GM23248 (cell line): ENCODE data around the gene GNPTG. TPM values are rescaled to one million over a fixed set of nuclear protein-coding genes. Genes with fewer than 3 reads are reported as not detected.

Source experiments
- DNase-seq: peaks from one replicate; pipeline ENCODE4 v3.0.0-alpha.2; 2015
- H2AFZ ChIP-seq: fragments of 200-600 bp; sonication (generic); 2 replicates; pipeline ENCODE4 v1.6.1; 2016; ENCODE audit warnings: antibody characterized with exemption
- H3F3A ChIP-seq: fragments of 200-600 bp; sonication (generic); 2 replicates; pipeline ENCODE4 v1.6.1; 2016; ENCODE audit warnings: mild to moderate bottlenecking, antibody characterized with exemption, mixed run types; ENCODE audit not compliant: insufficient read depth
- H3K27ac ChIP-seq: fragments of 200-600 bp; sonication (generic); 2 replicates; pipeline ENCODE4 v1.5.1; 2016; ENCODE audit warnings: mild to moderate bottlenecking
- H3K27me3 ChIP-seq: fragments of 200-600 bp; sonication (generic); replicated peaks from 2 replicates; pipeline ENCODE4 v1.6.1; 2016; ENCODE audit warnings: mild to moderate bottlenecking; ENCODE audit not compliant: insufficient read depth
- H3K36me3 ChIP-seq: fragments of 200-600 bp; sonication (generic); 2 replicates; pipeline ENCODE4 v1.6.1; 2016; ENCODE audit warnings: low read depth, mild to moderate bottlenecking
- H3K4me1 ChIP-seq: fragments of 200-600 bp; sonication (generic); 2 replicates; pipeline ENCODE4 v1.6.1; 2016; ENCODE audit warnings: mild to moderate bottlenecking; ENCODE audit not compliant: insufficient read depth
- H3K4me2 ChIP-seq: fragments of 200-600 bp; sonication (generic); one replicate; pipeline ENCODE4 v1.6.1; 2016; ENCODE audit warnings: mild to moderate bottlenecking; ENCODE audit not compliant: unreplicated experiment
- H3K4me3 ChIP-seq: fragments of 200-600 bp; sonication (generic); 2 replicates; pipeline ENCODE4 v1.5.1; 2016; ENCODE audit warnings: mild to moderate bottlenecking
- H3K79me2 ChIP-seq: fragments of 200-600 bp; sonication (generic); 2 replicates; pipeline ENCODE4 v1.6.1; 2016; ENCODE audit warnings: mild to moderate bottlenecking; ENCODE audit not compliant: insufficient read depth
- H3K9ac ChIP-seq: fragments of 200-600 bp; sonication (generic); 2 replicates; pipeline ENCODE4 v1.6.1; 2016; ENCODE audit warnings: mild to moderate bottlenecking
- H3K9me2 ChIP-seq: fragments of 200-600 bp; sonication (generic); 2 replicates; pipeline ENCODE4 v1.6.1; 2016; ENCODE audit warnings: mixed run types, mild to moderate bottlenecking, moderate library complexity; ENCODE audit not compliant: insufficient read depth
- H3K9me3 ChIP-seq: fragments of 200-600 bp; sonication (generic); one replicate; pipeline ENCODE4 v1.6.1; 2017; ENCODE audit warnings: low read depth
- H4K20me1 ChIP-seq: fragments of 200-600 bp; sonication (generic); 2 replicates; pipeline ENCODE4 v1.6.0; 2016; ENCODE audit not compliant: insufficient read depth
- EZH2 ChIP-seq: fragments of 200-600 bp; sonication (generic); IDR thresholded peaks from 2 replicates; pipeline ENCODE4 v1.6.1; 2018; ENCODE audit warnings: antibody characterized with exemption, mild to moderate bottlenecking; ENCODE audit not compliant: insufficient read depth, poor library complexity, severe bottlenecking
- EZH2phosphoT487 ChIP-seq: fragments of 200-600 bp; sonication (generic); IDR thresholded peaks from 2 replicates; pipeline ENCODE4 v1.6.1; 2018; ENCODE audit warnings: antibody characterized with exemption, moderate library complexity, mild to moderate bottlenecking, low read depth; ENCODE audit not compliant: insufficient read depth
- WGBS, 2 experiments: methylation state at CpG; one replicate each; pipeline ENCODE4 v1.1.6; 2015 to 2017; ENCODE audit warnings: low lambda C conversion rate in 2 of 2, low coverage in 1 of 2; ENCODE audit errors: missing lambda C conversion rate in 2 of 2; 5-methylcytosine and 5-hydroxymethylcytosine counted together
- in situ Hi-C: fragments of 300-500 bp; cut with MboI; formaldehyde crosslinking; loops from 2 replicates; pipeline ENCODE4 v1.15.0; 2020
- polyA plus RNA-seq: library from polyadenylated mRNA; unstranded; fragments of >200 nt; fragmentation: Nextera tagmentation; extraction: Ambion mirVana; gene quantifications from 2 replicates; pipeline ENCODE4 v1.2.1, GENCODE V29; 2016
- total RNA-seq: library from RNA; depleted of rRNA; stranded (reverse); fragments of >200 nt; shearing (Covaris generic); gene quantifications from 2 replicates; pipeline ENCODE4 v1.2.3, GENCODE V29; 2014

Gene GNPTG
- total and polyA plus RNA-seq, 2 experiments from 2014 or later, result 85.8 to 99.9 TPM

- Histone ChIP-seq H3K9me2 (no peaks in the 10 kb centered on the region), H3K9ac (peak within 1 kb of the TSS; percentile 99), H4K20me1 (peaks cover 21% of the 10 kb centered on the region), H3F3A (peaks cover 12% of the 10 kb centered on the region; the same call in 1 of the 2 replicates), H3K27ac (peak within 1 kb of the TSS; percentile 98), H3K36me3 (no peaks in the 10 kb centered on the region), H3K4me3 (peak within 1 kb of the TSS; percentile 99), H3K4me2 (peak within 1 kb of the TSS; percentile 89), H3K27me3 (no peaks in the 10 kb centered on the region), H2AFZ (peak within 1 kb of the TSS; percentile 91), H3K4me1 (peaks cover 16% of the 10 kb centered on the region), H3K9me3 (no peaks in the 10 kb centered on the region), H3K79me2 (peaks cover 44% of the 10 kb centered on the region)
- in situ Hi-C loops, result no loop called here
- TF ChIP-seq EZH2phosphoT487 (no peak), EZH2 (no peak)
- DNase-seq, result peak; percentile 95
- WGBS, 2 experiments, result 1 to 2% methylated on average over 24 to 96 of the region's 117 CpGs
Measured at GRCh38 chr16:1308977-1309885, 42.5 kb upstream of the GNPTG start, which contains the start of gene UBE2I. UBE2I (plus strand) TSS chr16:1309636; CDS start chr16:1314031, 4,395 bp downstream.

DNA sequence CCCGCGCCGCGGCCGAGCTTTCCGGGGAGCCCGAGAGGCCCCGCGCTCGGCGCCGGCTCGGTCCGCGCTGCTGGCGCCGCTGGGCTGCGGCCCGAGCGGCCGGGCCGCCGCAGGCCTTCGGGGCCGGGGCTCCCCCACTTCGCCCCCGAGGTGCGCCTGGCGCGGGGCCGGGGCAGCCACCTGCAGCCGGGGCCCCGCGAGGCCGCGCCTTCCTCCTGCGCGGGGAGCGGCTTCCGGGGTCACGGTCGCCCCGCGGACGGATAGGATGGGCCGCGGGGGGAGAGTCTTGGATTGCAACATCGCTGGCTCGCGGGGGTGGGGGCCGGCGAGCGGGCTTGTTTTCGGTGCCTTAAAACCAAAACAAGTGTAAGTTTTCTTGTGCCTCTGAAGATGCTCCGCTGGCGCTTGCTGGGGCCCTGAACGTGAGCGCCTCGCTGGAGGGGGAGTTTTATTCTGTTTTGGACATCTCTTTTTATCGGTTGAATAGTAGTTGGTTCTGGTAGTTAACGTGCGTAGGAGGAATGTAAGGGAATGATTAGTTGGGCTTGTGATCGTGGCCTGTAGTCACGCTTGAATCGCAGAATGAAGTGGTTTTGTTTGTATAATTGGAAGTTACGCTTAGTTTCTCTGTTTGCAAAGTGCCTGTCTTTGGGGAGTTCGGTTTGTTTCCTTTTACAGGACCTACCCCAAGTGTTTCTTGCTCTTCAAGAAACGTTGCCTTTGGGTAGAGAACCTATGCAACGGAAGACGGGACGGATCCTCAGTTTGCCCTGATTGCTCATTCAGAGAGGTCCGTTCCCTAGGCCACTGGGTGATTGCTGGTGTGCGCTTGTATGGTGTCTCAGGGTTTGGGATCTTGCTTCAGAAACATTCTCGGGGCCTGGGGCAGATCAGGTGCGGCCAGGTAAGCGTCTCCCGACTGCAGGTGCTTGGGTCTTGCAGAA, 41.6 kb upstream of the GNPTG start:
- H2AFZ ChIP-seq, result no peak overlapping the region
- peaks cover 53% of the 10 kb centered on the region for H3K79me2 ChIP-seq
- H3K27ac ChIP-seq, result peak overlapping the region; percentile 78
- TF ChIP-seq EZH2, result no peak
- TF ChIP-seq EZH2phosphoT487, result no peak
- peaks cover 16% of the 10 kb centered on the region for H3K4me1 ChIP-seq
- H3K4me3 ChIP-seq, result peak overlapping the region; percentile 99
- peak; percentile 79 for DNase-seq
- in situ Hi-C loops, result no loop called here
- H4K20me1 ChIP-seq, result peaks cover 21% of the 10 kb centered on the region
- WGBS, 2 experiments, result 1% methylated on average over 40 to 55 of the region's 77 CpGs
- H3K9me3 ChIP-seq, result no peaks in the 10 kb centered on the region
- no peaks in the 10 kb centered on the region for H3K36me3 ChIP-seq
- peak overlapping the region; percentile 89 for H3K4me2 ChIP-seq
- H3K27me3 ChIP-seq, result no peaks in the 10 kb centered on the region
- H3K9me2 ChIP-seq, result no peaks in the 10 kb centered on the region
- peaks cover 12% of the 10 kb centered on the region; the same call in 1 of the 2 replicates for H3F3A ChIP-seq
- peak overlapping the region; percentile 99 for H3K9ac ChIP-seq

DNA sequence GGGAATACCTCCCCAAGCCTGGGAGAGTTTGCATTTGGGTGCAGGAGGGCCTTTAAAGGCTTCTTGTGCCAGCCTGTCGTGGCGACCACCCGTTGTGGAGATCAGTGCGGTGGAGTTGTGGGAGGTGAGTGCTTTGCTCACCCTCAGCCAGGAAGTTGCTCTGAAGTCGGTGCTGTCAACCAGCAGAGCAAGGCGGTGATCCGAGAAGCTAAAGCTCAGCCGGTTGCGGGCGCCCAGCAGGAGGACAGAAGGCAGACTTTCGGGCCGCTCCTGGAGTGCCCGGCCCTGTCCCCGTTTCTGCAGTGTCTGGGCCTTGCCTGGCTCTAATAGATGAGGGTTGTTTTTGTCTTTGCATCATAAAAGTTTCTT, 40.9 kb upstream of the GNPTG start:
- no peaks in the 10 kb centered on the region for H3K9me2 ChIP-seq
- no peaks in the 10 kb centered on the region for H3K9me3 ChIP-seq
- H3K4me2 ChIP-seq, result peak overlapping the region; percentile 89
- no peaks in the 10 kb centered on the region for H3K36me3 ChIP-seq
- TF ChIP-seq EZH2, result no peak
- TF ChIP-seq EZH2phosphoT487, result no peak
- no peak overlapping the region for H2AFZ ChIP-seq
- no peaks in the 10 kb centered on the region for H3K27me3 ChIP-seq
- WGBS, 2 experiments, result 3 to 4% methylated on average over 14 of the region's 14 CpGs
- peak overlapping the region; percentile 78 for H3K27ac ChIP-seq
- H3F3A ChIP-seq, result peaks cover 12% of the 10 kb centered on the region; the same call in 1 of the 2 replicates
- peaks cover 21% of the 10 kb centered on the region for H4K20me1 ChIP-seq
- H3K4me3 ChIP-seq, result peak overlapping the region; percentile 99
- peak overlapping the region; percentile 99 for H3K9ac ChIP-seq
- DNase-seq, result peak; percentile 65
- H3K79me2 ChIP-seq, result peaks cover 59% of the 10 kb centered on the region
- peaks cover 16% of the 10 kb centered on the region for H3K4me1 ChIP-seq
- in situ Hi-C loops, result no loop called here

DNA sequence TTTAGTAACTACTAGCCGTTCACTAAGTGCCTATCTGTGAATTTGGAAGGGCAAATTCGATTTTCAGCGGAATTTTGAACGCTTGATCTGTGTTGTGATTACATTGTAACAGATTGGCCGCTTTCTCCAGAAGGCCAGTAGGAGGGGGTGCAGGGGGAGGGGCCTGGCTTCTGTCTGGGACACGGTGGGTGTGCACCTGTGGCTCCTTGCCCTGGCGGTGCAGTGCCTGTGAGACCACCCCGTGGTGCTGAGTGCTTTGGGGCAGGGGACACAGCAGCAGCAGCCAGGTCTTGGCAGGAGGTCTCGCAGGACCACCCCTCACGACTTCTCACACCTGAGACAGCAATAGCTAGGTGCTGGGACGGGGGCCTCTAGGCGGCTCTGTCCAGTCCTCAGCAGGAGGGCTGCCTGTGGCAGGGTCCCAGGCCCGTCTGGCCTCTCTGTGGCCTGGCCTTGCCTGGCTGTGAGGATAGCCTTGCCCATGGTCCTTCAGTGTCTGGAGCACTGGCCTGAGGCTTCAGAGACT, 40.5 kb upstream of the GNPTG start:
- WGBS, 2 experiments, result 10% methylated on average over 11 to 12 of the region's 13 CpGs
- H3K27ac ChIP-seq, result peak overlapping the region; percentile 78
- no peaks in the 10 kb centered on the region for H3K9me3 ChIP-seq
- DNase-seq, result peak; percentile 30
- H3K4me2 ChIP-seq, result peak overlapping the region; percentile 89
- TF ChIP-seq EZH2phosphoT487, result no peak
- TF ChIP-seq EZH2, result no peak
- H3K9ac ChIP-seq, result peak overlapping the region; percentile 99
- in situ Hi-C loops, result no loop called here
- H3K9me2 ChIP-seq, result no peaks in the 10 kb centered on the region
- no peaks in the 10 kb centered on the region for H3K27me3 ChIP-seq
- H3F3A ChIP-seq, result peaks cover 12% of the 10 kb centered on the region; the same call in 1 of the 2 replicates
- peaks cover 21% of the 10 kb centered on the region for H4K20me1 ChIP-seq
- peak overlapping the region; percentile 99 for H3K4me3 ChIP-seq
- peaks cover 64% of the 10 kb centered on the region for H3K79me2 ChIP-seq
- H2AFZ ChIP-seq, result no peak overlapping the region
- peaks cover 3% of the 10 kb centered on the region; the same call in 1 of the 2 replicates for H3K36me3 ChIP-seq
- peaks cover 16% of the 10 kb centered on the region for H3K4me1 ChIP-seq
